Measurements from ENCODE around the gene SIN3B. TPM values are rescaled to one million over a fixed set of nuclear protein-coding genes. Genes with fewer than 3 reads are reported as not detected.

The SIN3B gene
- total and polyA plus RNA-seq, 2 of the 13 experiments (the other 11 are each of a cell fraction or from before 2014, with no cell fraction given): 12.9 to 25.7 TPM

DNA sequence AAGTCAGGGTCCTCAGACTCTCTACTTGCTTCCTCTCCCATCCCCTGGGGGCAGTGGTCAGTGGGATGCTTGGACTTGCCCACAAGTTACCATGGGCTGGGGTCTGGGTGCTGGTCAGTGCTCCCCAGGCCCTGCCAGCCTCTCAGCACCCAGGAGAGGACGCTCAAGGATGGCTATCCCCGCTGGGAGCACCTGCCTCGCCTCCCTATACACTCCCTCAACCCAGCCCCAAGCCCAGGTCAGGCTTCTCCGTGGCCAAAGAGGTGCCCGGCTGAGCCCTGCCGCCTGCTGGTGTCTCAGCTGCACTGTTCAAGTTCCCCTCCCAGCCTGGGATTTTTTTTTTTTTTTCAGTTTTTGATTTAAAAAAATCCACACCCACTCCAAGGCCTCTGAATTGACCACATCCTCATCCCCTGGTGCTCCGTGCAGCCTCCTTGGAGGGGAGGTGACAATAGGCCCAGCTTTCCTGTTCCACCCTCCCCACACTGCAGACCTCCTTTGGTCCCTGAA, 70.4 kb downstream of the SIN3B start (continued):
- TF ChIP-seq, protein P1, sequence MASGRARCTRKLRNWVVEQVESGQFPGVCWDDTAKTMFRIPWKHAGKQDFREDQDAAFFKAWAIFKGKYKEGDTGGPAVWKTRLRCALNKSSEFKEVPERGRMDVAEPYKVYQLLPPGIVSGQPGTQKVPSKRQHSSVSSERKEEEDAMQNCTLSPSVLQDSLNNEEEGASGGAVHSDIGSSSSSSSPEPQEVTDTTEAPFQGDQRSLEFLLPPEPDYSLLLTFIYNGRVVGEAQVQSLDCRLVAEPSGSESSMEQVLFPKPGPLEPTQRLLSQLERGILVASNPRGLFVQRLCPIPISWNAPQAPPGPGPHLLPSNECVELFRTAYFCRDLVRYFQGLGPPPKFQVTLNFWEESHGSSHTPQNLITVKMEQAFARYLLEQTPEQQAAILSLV (CRISPR knock-in tag; IDR thresholded peaks at IDR 0.05; ENCODE audit: borderline replicate concordance): no peak
- TF ChIP-seq, protein P2, sequence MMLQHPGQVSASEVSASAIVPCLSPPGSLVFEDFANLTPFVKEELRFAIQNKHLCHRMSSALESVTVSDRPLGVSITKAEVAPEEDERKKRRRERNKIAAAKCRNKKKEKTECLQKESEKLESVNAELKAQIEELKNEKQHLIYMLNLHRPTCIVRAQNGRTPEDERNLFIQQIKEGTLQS (CRISPR knock-in tag; IDR thresholded peaks at IDR 0.05): no peak
- TF ChIP-seq HNRNPH1 (optimal IDR thresholded peaks at IDR 0.05; ENCODE audit: low read depth, low read length) (no peak), RFXANK (CRISPR knock-in tag; IDR thresholded peaks at IDR 0.05) (no peak), ZNF451 (CRISPR knock-in tag; IDR thresholded peaks at IDR 0.05) (no peak)

DNA sequence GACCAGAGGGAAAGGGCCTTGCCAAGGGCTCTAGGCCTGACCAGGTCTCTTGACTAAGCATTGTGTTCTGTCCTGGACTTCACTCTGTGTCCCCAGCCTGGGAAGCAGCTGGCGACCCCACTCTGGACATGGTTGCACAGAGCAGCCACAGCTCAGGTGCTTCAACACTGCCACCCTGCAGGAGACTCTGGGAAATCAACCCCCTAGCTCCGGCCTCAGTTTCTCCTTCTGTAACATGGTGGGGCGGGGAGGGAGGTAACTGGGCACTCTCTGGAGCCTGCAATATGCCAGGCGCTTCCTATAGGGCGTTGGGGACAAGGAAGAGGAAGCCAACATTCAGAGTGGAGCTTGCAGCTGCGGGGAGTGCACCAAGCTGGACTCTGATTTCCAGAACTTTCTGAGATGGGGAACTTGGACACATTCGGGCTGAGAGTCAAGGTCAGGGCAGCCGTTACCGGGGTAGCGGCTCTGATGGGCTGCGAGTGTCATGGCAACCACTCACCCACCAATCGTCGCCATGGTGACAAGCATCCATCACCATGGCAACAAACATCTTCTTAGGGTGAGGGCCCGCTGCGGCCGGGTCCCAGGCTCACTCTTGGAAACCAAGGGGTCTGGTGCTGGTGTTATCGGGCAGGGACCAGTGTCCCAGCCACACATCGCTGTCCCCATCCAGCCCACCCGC, 72.4 kb downstream of the SIN3B start:
- DNase-seq (ENCODE audit: low spot score) (no peak), FAIRE-seq (no peak), ATAC-seq (no peak)
- Histone ChIP-seq H3K27ac (ENCODE audit: extremely low read length, insufficient read depth, low read length) (no peak overlapping the region), H3K27me3 (ENCODE audit: control insufficient read depth in 1 of 2, insufficient read depth in 2 of 2, low read length in 2 of 2) (peaks cover 1 to 3% of the 10 kb centered on the region in 2 experiments; a peak in 4 of 5 replicates), H4K20me1 (ENCODE audit: insufficient read depth, low read length) (no peaks in the 10 kb centered on the region), H3K4me3 (replicated peaks in 1 of 3; ENCODE audit: insufficient read depth in 1 of 3, low read depth in 2 of 3, low read length in 3 of 3) (no peak overlapping the region), H3K4me2 (ENCODE audit: low read depth, low read length) (no peak overlapping the region), H3K4me1 (ENCODE audit: insufficient read depth, low read length) (peaks cover under 1% of the 10 kb centered on the region; the same call in 1 of the 2 replicates), H2AFZ (ENCODE audit: low read length) (no peak overlapping the region), H3K9ac (ENCODE audit: insufficient read depth, low read depth, low read length) (no peak overlapping the region), H3K9me3 (ENCODE audit: low read length) (no peaks in the 10 kb centered on the region), H3K36me3 (replicated peaks in 1 of 2; ENCODE audit: control insufficient read depth in 1 of 2, insufficient read depth in 2 of 2, low read length in 2 of 2) (no peaks in the 10 kb centered on the region), H3K79me2 (ENCODE audit: insufficient read depth, low read length) (no peaks in the 10 kb centered on the region)
- intact Hi-C loops (cut with micrococcal nuclease; ENCODE audit: unreplicated experiment) (no loop called here), in situ Hi-C loops (cut with HindIII; ENCODE audit: extremely low pct_ligation_motif_present, low pct_unique_long_range_greater_than_20kb) (loop anchor here (10.0 kb wide), 1 partner anchor 127 kb away; no protein-coding TSS in a partner anchor)
- BruUV-seq (replicated peaks): no TSS peak
- POLR2A ChIA-PET: no interaction called here
- WGBS (ENCODE audit: low lambda C conversion rate): 23% methylated on average over 11 of the region's 19 CpGs
- CTCF ChIA-PET (ENCODE audit: low intra/inter-chr PET ratio, low total read pairs): no interaction called here
- TF ChIP-seq RFX1 (IDR thresholded peaks at IDR 0.05) (peak; percentile 68), RFX3 (CRISPR knock-in tag; IDR thresholded peaks at IDR 0.05) (0 out of 2 replicates have a peak, but pooled peaks have one; percentile 33), ZNF260 (CRISPR knock-in tag; IDR thresholded peaks at IDR 0.05; ENCODE audit: borderline replicate concordance, low read depth) (no peak)
